CD4-positive, alpha-beta T cell treated with Interleukin-10 for 1 hour (primary cell): ENCODE results near the gene NTF3.

ENCODE experiments used
- DNase-seq: peaks from one replicate; pipeline ENCODE4 v3.0.0-alpha.2; 2020

NTF3 gene

DNA sequence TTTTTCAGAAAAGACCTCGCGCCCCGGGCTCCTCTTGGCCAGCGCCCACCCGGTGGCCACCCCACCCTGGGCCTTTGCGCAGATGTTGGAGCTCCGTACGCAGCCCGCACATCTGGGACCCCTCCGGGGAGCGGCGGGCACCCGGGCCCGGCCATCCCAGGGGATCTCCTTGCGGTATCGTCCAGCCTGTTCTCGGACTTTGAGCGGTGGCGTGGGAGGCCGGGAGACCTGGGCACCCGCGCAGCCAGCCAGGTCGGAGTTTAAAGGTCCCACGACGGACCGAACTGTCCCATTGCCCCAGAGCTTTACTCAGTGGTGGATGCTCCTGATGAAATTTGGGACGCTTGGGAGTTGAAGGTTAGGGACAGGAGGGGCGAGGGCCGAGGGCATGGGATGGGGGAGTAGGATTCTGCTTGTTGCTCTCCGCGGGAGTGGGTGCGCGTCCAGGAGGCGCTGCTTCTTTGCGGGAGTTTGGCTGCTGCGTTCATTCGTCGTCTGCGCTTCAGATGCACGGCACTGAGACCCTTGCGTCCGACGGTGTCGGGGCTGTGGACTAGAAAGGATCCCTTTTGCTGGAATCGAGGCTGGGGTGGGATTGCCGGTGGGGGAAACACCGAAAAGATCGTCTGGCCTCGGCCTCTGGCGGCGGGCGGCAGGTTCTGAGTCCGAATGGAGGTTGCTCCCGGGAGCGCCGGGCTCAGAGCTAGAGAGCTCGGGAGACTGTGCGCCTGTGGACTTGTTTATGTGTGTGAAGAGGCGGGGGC, 1.4 kb downstream of the NTF3 start:
- no peak for DNase-seq

DNA sequence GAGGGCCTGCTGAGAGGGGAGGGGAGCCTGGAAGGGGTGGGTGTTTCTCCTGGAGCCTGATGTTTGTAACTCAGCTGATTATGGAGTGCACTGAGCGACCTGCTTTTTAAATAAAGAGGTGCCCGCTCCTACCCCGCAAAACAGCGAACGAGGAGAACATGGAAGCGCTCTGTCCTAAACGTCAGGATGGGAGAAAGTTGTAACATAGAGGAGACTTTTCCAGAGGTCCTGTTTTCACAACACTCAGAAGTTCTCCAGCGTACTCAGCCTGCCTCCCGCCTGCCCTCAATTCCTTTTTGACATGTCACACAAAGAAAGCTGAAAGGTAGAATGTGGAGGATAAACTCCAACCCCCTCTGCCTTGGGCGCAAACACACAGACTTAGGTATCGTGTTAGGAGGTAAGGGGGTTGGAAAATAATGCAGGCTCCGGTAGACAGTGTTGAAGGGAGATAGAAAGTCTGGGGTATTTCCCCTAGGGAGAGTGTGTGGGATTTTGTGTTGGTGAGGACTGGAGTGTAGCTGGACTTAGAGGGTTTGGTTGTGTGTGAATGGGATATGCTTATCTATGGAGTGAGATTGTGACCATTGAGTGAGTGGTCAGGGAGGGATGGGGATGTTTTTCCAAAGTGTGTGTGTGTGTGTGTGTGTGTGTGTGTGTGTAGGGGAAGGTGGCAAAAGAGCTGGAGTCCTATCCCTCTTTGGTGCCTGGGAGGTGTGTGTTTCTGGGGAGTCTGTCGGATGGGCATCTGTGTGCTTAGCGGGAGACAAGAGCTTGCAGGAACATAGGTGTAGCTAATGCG, 2.1 kb downstream of the NTF3 start:
- no peak for DNase-seq

DNA sequence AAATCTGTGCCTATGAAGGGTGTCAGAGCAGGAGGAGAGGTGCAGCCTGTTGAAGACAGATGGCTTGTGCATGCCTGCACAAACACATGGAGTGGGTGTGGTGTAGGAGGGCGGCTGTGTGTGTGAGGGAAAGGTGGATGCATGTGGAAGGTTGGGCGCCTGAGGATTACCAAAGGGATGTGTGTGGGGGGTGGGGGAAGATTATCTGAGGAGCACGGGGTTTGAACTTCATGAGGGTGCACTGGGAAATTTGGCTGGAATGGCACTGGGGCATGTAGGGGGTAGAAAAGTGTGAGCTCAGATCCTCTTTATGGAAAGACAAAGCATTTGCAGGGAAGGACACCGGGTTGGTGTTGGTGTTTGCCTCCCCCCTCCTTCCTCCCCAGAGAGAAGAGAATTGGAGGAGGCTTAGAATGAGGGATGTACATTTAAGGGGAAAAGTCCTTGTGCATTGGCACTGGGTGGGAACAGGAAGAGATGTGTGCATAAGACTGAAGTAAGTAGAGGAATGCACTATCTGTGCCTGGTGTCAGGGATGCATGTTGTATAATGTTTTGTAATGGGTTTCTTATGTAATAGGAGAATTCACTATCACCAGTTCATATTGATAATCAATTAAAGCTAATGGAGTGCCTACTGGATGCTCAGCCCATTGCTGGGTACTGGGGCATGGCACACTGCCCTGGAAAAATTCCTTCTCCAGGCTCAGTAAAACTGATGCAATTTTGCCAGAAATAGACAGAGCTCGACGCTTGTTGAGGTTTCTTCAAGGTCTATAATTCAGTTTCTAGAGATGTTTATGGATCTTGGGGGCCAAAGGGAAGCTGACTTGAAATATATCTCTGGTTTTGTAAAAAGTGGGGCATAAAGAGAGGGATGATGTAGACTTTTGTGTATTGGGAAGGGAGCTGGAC, 3.0 kb downstream of the NTF3 start:
- no peak for DNase-seq

DNA sequence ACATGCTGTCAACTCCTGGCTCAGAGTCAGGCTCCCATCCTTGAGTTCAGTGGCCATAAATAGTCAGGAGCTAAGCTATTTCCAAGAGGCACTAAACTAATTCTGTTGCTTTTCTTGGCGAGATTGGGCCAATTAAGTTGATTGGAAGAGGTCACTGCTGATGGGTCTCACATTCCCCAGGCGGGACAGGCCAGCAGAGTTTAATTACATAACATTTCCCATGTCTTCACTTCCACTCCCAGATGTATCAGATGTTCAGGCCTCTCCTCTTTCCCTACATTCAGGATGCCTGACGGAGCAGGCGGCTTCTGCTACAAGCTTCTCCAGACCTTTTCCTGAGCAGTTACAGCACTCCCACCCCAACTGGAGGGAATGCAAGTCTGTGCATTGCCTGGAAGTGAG, 5.3 kb downstream of the NTF3 start:
- no peak for DNase-seq

GRCh38 chr12:5437589-5437988, 5.7 kb downstream of the NTF3 start:
- no peak for DNase-seq

DNA sequence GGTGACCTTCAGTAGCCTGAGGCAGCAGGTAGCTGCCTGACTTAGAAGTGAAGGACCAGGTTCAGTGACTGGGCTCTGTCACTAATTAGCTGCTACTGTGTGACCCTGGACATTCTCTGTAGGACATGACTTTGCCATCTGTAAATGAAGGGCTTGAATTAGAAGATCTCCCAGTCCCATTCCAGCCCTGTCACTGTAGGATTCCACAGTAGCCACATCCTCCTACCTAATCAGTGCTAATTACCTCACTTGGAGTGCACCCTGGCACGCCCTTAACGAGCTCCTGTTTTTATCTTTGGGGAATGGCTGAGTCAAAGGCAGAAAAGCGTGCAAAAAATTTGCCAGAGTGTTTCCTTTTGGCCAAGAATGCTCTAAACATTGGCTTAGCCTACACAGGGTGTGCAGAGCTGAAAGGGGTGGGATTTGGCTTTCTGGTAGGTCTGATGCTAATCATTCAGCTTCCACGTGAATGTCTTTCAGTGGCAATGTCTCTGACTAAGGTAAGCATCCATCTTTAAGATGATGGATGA, 6.8 kb downstream of the NTF3 start:
- no peak for DNase-seq

GRCh38 chr12:5439371-5439771, 7.5 kb downstream of the NTF3 start:
- DNase-seq: no peak

- DNase-seq: no peak
Observed at GRCh38 chr12:5439788-5440300, 7.9 kb downstream of the NTF3 start.

DNA sequence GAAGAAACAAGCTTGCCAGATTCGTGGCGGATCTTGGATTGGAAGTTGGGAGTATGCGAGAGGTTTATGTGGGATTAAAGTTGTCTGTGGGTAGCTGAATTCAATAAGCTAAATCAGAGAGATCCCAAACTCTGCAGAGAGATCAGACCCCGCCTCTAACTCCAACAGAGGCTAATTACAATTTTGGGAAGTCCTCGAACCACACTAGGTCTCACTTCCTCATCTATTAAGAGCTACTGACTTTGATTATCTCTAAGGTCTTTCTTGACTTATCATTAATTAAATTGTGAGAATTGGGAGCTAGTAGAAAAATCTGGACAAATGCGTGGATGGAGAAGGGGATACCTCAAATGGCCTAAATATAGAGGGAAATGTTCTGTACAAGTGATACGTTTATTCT, 9.1 kb downstream of the NTF3 start:
- no peak for DNase-seq

DNA sequence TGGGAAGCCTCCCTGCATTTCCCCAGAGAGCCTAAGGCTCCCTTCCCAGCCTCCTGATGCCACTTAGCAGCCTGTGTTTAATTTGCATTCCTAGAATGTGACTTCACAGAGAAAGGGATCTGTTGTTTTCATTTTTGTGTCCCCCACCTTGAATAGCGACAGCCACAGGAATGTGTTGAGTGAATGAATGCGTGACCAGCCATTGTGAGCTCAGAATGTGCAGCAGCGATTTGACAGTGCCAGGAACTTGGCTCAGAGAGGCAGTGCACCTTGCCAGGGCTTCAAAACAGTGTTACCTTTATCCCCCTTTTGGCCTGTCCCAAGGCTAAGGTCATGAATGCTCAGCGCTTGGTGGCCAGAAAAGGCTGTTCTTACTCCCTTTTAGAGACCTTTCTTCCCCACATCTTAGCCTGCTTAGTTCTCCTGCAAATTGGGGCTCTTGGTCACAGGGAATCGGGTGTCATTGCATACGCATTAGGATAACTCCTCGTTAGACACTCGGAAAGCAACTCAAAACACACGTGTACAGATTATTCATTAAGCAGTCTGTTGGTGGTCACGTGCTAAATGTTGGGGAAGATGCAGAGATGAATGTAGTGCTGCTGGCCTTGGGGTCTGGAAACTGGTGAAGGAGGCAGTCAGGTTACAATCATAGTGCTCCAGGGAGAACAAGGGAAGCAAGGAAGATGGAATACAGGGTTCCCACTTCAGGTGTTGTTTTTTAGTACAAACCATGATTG, 9.8 kb downstream of the NTF3 start:
- no peak for DNase-seq

DNA sequence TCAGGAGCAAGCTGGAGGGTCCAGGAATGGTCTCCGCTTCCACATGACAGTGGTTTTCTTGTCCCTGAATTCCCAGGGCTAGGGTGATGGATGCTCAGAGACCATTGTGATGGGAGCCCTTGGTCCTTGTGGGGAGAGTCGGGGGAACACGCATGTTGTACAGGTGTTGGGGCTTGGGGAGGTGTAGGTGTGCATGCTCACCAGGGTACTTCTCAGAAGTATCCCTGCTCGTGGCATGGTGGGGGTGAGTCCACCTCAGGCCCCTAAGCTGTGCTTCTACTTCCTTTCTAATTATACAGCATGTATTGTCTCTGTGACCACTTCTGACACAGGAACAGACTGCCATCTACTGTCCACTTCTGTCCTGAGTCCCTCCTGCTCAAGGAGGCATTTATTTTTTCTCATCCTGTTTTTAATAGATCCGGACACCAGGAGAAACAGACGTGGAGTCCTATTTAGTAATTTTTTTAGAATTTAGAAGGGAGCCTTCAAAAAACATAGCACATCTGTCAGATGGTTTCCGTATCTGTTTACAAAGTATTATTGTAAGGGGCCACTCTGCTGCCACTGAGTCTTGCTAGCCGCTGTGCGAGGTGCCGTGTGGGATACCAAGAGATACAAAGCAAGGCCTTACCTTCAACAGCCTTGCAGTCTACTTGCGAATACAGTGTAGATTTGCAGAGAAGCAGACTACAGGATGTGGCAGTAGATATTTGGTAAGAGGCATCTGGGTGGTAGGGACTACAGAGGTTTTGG, 10.5 kb downstream of the NTF3 start:
- no peak for DNase-seq

DNA sequence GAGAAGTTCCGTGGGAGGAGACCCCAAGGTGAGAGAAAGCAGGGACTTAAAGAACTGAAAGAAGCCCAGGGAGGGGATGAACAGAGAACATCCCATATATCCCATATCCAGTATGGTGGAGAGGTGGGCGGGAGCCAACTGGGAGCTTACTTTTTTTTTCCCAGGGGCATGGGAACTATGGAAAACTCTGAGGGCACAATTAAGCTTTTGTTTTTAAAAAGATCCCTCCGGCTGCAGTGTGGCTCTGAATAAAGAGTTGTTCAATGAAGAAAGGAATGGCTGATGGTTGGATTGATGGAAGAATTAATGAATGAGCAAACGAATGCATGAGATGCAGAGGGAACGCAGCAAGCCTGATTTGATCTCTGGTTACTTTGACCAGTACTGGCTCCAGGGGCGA, 12.6 kb downstream of the NTF3 start:
- DNase-seq: no peak

DNA sequence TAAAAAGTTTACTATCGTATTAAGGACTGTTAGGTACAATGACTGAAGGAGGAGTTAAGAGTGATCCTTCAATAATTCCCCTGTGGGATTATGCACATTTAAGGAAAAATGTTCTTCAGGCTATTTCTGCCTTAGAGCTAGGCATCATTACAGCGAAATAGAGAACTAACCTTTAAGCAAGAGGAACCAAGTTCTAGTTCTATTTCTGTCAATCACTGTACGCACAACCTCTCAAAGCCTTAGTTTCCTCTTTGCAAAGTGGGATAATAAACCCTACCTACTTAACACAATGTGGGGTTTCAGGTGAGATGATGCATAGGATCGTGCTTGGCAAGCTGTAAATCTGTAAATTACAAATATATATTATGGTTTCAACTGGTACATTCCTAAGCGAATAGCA, 15.4 kb downstream of the NTF3 start:
- no peak for DNase-seq

DNA sequence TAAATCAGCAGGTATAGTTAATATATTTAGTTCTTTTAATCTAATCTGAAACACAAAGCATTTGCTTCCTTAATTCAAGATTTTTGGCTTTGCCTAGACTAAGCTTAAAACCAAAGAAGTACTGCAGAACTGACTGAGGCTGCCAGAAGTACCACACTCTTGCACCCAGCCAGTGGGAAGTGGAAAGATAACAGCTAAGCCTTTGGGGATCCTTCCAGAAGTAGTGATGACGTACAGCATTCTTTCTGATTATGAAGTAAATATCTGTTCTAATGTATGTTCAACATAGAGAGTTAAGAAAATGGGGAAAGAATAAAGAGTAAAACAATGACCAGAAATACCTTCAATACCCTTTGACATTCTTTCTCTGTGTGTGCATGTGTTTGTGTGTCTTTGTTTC, 19.3 kb downstream of the NTF3 start:
- DNase-seq: no peak

GRCh38 chr12:5452569-5452968, 20.7 kb downstream of the NTF3 start:
- no peak for DNase-seq

GRCh38 chr12:5453466-5453865, 21.6 kb downstream of the NTF3 start:
- no peak for DNase-seq

GRCh38 chr12:5455045-5455444, 23.1 kb downstream of the NTF3 start:
- DNase-seq: no peak

DNA sequence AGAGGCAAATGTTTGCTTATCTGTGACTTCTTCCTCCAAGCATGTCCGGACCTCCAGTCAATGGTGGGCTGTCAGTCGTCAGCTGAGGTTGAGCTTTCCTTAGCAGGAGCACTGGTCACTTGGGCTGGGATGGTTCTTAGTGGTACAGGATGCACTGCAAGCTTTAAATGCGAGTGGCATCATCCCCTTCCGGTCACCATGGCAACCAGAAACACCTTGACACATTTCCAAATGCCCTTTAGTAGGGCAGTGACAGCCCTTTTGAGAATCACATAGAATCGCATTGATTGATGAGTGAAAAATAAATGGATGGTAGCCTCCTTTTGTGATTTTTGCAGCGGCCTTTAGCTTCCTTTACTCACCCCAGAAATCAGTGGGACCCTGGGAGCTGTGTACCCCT, 24.1 kb downstream of the NTF3 start:
- DNase-seq: no peak

DNA sequence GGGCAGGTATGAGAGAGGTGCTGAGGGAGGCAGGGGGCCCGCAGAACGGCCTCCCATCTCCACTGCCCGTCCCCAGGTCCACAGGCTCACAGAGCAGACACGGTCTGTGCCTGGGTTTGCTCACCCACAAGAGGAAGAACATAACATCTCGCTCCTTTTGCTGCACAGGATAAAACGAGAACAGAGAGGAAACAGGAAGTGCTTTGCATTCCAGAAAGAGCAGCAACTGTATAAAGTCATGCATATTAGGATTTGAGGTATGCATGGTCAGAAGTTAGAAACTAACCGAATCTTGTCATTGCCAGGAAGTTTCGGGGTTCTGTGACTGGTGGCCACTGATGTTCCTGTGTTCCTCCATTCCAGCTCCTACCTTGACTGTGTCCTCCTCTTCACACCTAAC, 25.0 kb downstream of the NTF3 start:
- no peak for DNase-seq

DNA sequence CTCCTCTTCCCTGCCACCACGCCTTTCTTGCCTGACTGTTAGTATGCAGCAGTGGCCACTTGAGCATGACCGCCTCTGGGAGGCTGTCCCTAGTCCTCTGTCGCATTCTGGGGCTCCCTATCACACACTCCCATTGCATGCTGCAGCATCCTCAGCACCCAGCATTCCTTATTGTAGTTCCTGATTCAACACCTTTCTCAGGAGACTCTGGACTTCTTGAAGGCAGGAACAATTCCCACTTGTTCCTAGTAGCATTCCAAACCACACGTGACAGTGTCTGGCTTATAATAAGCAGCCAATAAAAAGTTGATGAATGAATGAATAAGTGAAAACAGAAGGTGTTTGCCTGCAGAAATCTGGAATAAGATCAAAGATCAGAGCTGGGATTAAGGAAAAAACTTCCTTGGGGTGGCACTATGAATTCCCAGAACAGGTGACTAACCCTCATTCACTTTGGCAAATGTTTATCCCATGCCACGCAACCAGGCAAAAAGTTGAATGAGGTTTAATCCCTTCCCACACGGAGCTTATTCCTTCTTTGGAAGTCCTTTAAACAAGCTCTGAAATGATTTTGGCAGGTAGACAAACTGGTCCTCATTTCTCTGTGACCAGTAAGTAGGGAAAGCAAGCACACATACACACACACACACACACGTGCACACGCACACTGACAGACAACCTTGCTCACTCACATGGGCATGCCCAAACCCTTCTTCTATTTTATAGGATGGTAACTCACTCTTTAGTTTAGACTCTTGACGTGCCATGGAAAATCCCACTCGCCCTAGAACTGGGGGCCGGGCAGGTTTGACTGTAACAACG, 26.5 kb downstream of the NTF3 start:
- no peak for DNase-seq
